H9 (cell line): ENCODE results near the gene ARHGAP15. TPM values are rescaled to one million over a fixed set of nuclear protein-coding genes. Genes with fewer than 3 reads are reported as not detected.

Experiments used
- DNase-seq: peaks from one replicate; pipeline ENCODE4 v3.0.0-alpha.2; 2017
- H2AFZ ChIP-seq: one replicate; pipeline ENCODE4 v1.6.1; 2013; ENCODE audit warnings: mild to moderate bottlenecking, low read length, control low read depth, moderate library complexity
- H2AK5ac ChIP-seq: 2 replicates; pipeline ENCODE4 v1.6.1; 2013; ENCODE audit warnings: low read length, control low read depth, mixed read lengths; ENCODE audit not compliant: insufficient read length
- H2BK120ac ChIP-seq: one replicate; pipeline ENCODE4 v1.6.1; 2013; ENCODE audit warnings: low read depth, mild to moderate bottlenecking, low read length, control low read depth, inconsistent platforms; ENCODE audit not compliant: poor library complexity, severe bottlenecking
- H2BK12ac ChIP-seq: 2 replicates; pipeline ENCODE4 v1.6.1; 2013; ENCODE audit warnings: low read length, control low read depth, mixed read lengths, low read depth; ENCODE audit not compliant: insufficient read length
- H2BK15ac ChIP-seq: 2 replicates; pipeline ENCODE4 v1.6.1; 2013; ENCODE audit warnings: low read depth, low read length, control low read depth
- H2BK20ac ChIP-seq: one replicate; pipeline ENCODE4 v1.6.1; 2013; ENCODE audit warnings: low read depth, mild to moderate bottlenecking, low read length, control low read depth, inconsistent platforms; ENCODE audit not compliant: poor library complexity, severe bottlenecking
- H2BK5ac ChIP-seq: 2 replicates; pipeline ENCODE4 v1.6.1; 2013; ENCODE audit warnings: low read length, control low read depth, mixed read lengths; ENCODE audit not compliant: insufficient read length
- H3K14ac ChIP-seq: 2 replicates; pipeline ENCODE4 v1.6.1; 2013; ENCODE audit warnings: low read length, control low read depth; ENCODE audit not compliant: insufficient read depth
- H3K18ac ChIP-seq: 2 replicates; pipeline ENCODE4 v1.6.1; 2013; ENCODE audit warnings: low read depth, mild to moderate bottlenecking, mixed read lengths, low read length, control low read depth; ENCODE audit not compliant: insufficient read length
- H3K23ac ChIP-seq: 2 replicates; pipeline ENCODE4 v1.6.1; 2013; ENCODE audit warnings: low read length, control low read depth, mixed read lengths, low read depth; ENCODE audit not compliant: insufficient read length
- H3K23me2 ChIP-seq: 2 replicates; pipeline ENCODE4 v1.6.1; 2013; ENCODE audit warnings: low read depth, mild to moderate bottlenecking, mixed read lengths, low read length, control low read depth; ENCODE audit not compliant: insufficient read length, poor library complexity, severe bottlenecking
- H3K27ac ChIP-seq: 2 replicates; pipeline ENCODE4 v1.5.1; 2013; ENCODE audit warnings: low read length, control low read depth, mixed read lengths, low read depth; ENCODE audit not compliant: insufficient read length
- H3K27me3 ChIP-seq: 2 replicates; pipeline ENCODE4 v1.6.1; 2013; ENCODE audit warnings: low read length, control low read depth, inconsistent platforms; ENCODE audit not compliant: insufficient read depth
- H3K4ac ChIP-seq: 2 replicates; pipeline ENCODE4 v1.6.1; 2013; ENCODE audit warnings: low read depth, mild to moderate bottlenecking, control low read depth, inconsistent platforms, low read length, moderate library complexity
- H3K4me1 ChIP-seq: 2 replicates; pipeline ENCODE4 v1.6.1; 2013; ENCODE audit warnings: low read length, control low read depth, inconsistent platforms; ENCODE audit not compliant: insufficient read depth
- H3K4me2 ChIP-seq: 2 replicates; pipeline ENCODE4 v1.6.1; 2013; ENCODE audit warnings: low read length, control low read depth, mixed read lengths; ENCODE audit not compliant: insufficient read length, insufficient read depth
- H3K56ac ChIP-seq: 2 replicates; pipeline ENCODE4 v1.6.1; 2013; ENCODE audit warnings: low read depth, mild to moderate bottlenecking, mixed read lengths, low read length, control low read depth; ENCODE audit not compliant: insufficient read length
- H3K79me1 ChIP-seq: 2 replicates; pipeline ENCODE4 v1.6.1; 2013; ENCODE audit warnings: low read depth, mild to moderate bottlenecking, moderate library complexity, low read length, control low read depth, inconsistent platforms; ENCODE audit not compliant: insufficient read depth, poor library complexity, severe bottlenecking
- H3K79me2 ChIP-seq: 2 replicates; pipeline ENCODE4 v1.6.1; 2013; ENCODE audit warnings: low read length, control low read depth, inconsistent platforms; ENCODE audit not compliant: insufficient read depth
- H3K9ac ChIP-seq: 2 replicates; pipeline ENCODE4 v1.6.1; 2013; ENCODE audit warnings: low read length, control low read depth, mixed read lengths; ENCODE audit not compliant: insufficient read length; ENCODE audit errors: extremely low read depth
- H3K9me3 ChIP-seq: one replicate; pipeline ENCODE4 v1.6.1; 2013; ENCODE audit warnings: low read depth, low read length, inconsistent platforms; ENCODE audit not compliant: control insufficient read depth
- H3T11ph ChIP-seq: one replicate; pipeline ENCODE4 v1.6.1; 2013; ENCODE audit warnings: mild to moderate bottlenecking, low read length, control low read depth, inconsistent platforms
- H4K20me1 ChIP-seq: one replicate; pipeline ENCODE4 v1.6.1; 2013; ENCODE audit not compliant: control insufficient read depth, insufficient read length, insufficient read depth
- H4K5ac ChIP-seq: 2 replicates; pipeline ENCODE4 v1.6.1; 2013; ENCODE audit warnings: low read depth, mild to moderate bottlenecking, mixed read lengths, low read length, control low read depth; ENCODE audit not compliant: insufficient read length
- H4K8ac ChIP-seq: replicated peaks from 2 replicates; pipeline ENCODE4 v1.6.1; 2013; ENCODE audit warnings: low read length, control low read depth, mixed read lengths, low read depth; ENCODE audit not compliant: insufficient read length
- H4K91ac ChIP-seq: 2 replicates; pipeline ENCODE4 v1.6.1; 2013; ENCODE audit warnings: low read depth, mild to moderate bottlenecking, moderate library complexity, mixed read lengths, low read length, control low read depth; ENCODE audit not compliant: insufficient read length
- H3K27ac Mint-ChIP-seq, 3 experiments: 2 replicates in 2 of 3; 3 replicates in 1 of 3; pipeline ENCODE4 v1.8.0; 2020 to 2021; ENCODE audit warnings: mixed read lengths in 3 of 3, mild to moderate bottlenecking in 1 of 3, moderate library complexity in 1 of 3
- H3K27me3 Mint-ChIP-seq: 2 replicates; pipeline ENCODE4 v1.8.0; 2021; ENCODE audit warnings: low read depth, mild to moderate bottlenecking, moderate library complexity, mixed read lengths
- H3K36me3 Mint-ChIP-seq, 3 experiments: 2 replicates in 2 of 3; 3 replicates in 1 of 3; pipeline ENCODE4 v1.8.0; 2020 to 2021; ENCODE audit warnings: low read depth in 3 of 3, mixed read lengths in 3 of 3; ENCODE audit not compliant: insufficient read depth in 1 of 3
- H3K4me1 Mint-ChIP-seq, 2 experiments: 2 replicates each; pipeline ENCODE4 v1.8.0; 2020; ENCODE audit warnings: mixed read lengths in 2 of 2
- H3K4me3 Mint-ChIP-seq, 2 experiments: 2 replicates in 1 of 2; 3 replicates in 1 of 2; pipeline ENCODE4 v1.8.0; 2020 to 2021; ENCODE audit warnings: mild to moderate bottlenecking in 2 of 2, mixed read lengths in 2 of 2, moderate library complexity in 1 of 2
- H3K9me3 Mint-ChIP-seq, 2 experiments: 2 replicates in 1 of 2; 3 replicates in 1 of 2; pipeline ENCODE4 v1.8.0; 2020; ENCODE audit warnings: mild to moderate bottlenecking in 2 of 2, mixed read lengths in 2 of 2, moderate library complexity in 1 of 2
- WGBS: extraction: QIAGEN DNeasy Blood & Tissue Kit; methylation state at CpG from one replicate; pipeline ENCODE4 v1.1.7; 2013; ENCODE audit warnings: missing lambda C conversion rate, low lambda C conversion rate, mixed read lengths; ENCODE audit not compliant: insufficient read length; ENCODE audit errors: extremely low coverage; 5-methylcytosine and 5-hydroxymethylcytosine counted together
- total RNA-seq: library from RNA; stranded (reverse); gene quantifications from 2 replicates; pipeline ENCODE4 v1.2.1, GENCODE V29; 2021
- TF ChIP-seq, protein P1 (sequence below): fragments of 200-600 bp; sonication (generic); conservative IDR thresholded peaks from 3 replicates; pipeline ENCODE4 v1.8.0; 2021; ENCODE audit warnings: antibody characterized with exemption, mild to moderate bottlenecking

The ARHGAP15 gene
- total RNA-seq, 1 experiment from 2014 or later: not detected

GRCh38 chr2:143691121-143691520 lies 561.9 kb downstream of the ARHGAP15 start:
- H3K4me3 Mint-ChIP-seq: no peak overlapping the region
- Histone ChIP-seq H3K4ac (no peak overlapping the region), H3K27me3 (no peaks in the 10 kb centered on the region), H4K8ac (no peak overlapping the region), H3K56ac (no peak overlapping the region), H3K18ac (no peak overlapping the region), H3K79me1 (no peaks in the 10 kb centered on the region), H4K5ac (no peak overlapping the region), H3K14ac (no peak overlapping the region), H2BK120ac (no peak overlapping the region), H3K79me2 (no peaks in the 10 kb centered on the region), H2BK15ac (no peak overlapping the region), H3T11ph (no peak overlapping the region), H3K23ac (no peak overlapping the region), H3K9ac (no peak overlapping the region), H2BK20ac (no peak overlapping the region), H2BK5ac (no peak overlapping the region), H2BK12ac (no peak overlapping the region), H3K4me1 (peaks cover 6% of the 10 kb centered on the region; the same call in 1 of the 2 replicates), H3K23me2 (no peaks in the 10 kb centered on the region), H3K27ac (no peak overlapping the region), H3K4me2 (no peak overlapping the region), H4K20me1 (no peaks in the 10 kb centered on the region), H3K9me3 (no peaks in the 10 kb centered on the region), H4K91ac (no peak overlapping the region), H2AK5ac (no peak overlapping the region), H2AFZ (no peak overlapping the region)
- H3K27me3 Mint-ChIP-seq: no peaks in the 10 kb centered on the region
- WGBS: no CpG with 5 or more reads among the region's 4 CpGs
- no peaks in the 10 kb centered on the region for H3K36me3 Mint-ChIP-seq
- peaks cover 55 to 56% of the 10 kb centered on the region in 2 experiments for H3K4me1 Mint-ChIP-seq
- H3K9me3 Mint-ChIP-seq: no peaks in the 10 kb centered on the region
- H3K27ac Mint-ChIP-seq: no peak overlapping the region
- TF ChIP-seq, protein P1, sequence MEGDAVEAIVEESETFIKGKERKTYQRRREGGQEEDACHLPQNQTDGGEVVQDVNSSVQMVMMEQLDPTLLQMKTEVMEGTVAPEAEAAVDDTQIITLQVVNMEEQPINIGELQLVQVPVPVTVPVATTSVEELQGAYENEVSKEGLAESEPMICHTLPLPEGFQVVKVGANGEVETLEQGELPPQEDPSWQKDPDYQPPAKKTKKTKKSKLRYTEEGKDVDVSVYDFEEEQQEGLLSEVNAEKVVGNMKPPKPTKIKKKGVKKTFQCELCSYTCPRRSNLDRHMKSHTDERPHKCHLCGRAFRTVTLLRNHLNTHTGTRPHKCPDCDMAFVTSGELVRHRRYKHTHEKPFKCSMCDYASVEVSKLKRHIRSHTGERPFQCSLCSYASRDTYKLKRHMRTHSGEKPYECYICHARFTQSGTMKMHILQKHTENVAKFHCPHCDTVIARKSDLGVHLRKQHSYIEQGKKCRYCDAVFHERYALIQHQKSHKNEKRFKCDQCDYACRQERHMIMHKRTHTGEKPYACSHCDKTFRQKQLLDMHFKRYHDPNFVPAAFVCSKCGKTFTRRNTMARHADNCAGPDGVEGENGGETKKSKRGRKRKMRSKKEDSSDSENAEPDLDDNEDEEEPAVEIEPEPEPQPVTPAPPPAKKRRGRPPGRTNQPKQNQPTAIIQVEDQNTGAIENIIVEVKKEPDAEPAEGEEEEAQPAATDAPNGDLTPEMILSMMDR: no peak
- DNase-seq: no peak
